ENCODE measurements around the gene CPPED1. TPM values are rescaled to one million over a fixed set of nuclear protein-coding genes. Genes with fewer than 3 reads are reported as not detected.
"Not testable (repeated sequence)": the region's sequence is repeated elsewhere in the genome, so short reads cannot be mapped to it uniquely, and the experiment has no call there.

The CPPED1 gene
- total RNA-seq, 1 donor from 2014 or later: 38.6 TPM

DNA sequence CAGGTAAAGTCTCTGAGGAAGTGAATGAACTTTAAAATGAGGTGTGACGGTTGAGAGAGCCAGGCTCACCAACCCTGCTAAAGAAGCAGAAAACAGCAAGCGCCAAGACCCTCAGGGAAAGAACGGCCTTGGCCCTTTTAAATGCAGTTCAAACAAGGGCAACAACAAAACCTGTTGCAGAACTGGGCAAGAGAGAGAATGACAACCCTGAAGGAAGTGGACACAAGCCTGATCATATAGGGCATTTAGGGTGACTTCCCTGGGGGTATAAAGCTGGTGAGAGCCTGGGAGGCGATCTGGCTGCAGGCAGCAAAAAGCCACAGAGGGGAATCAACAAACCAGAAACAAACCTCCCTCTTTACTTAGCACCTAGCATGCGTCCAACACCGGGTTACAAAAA, 1.0 kb downstream of the CPPED1 start:
- DNase-seq (ENCODE audit: extremely low read depth, low read depth, low spot score): no peak

DNA sequence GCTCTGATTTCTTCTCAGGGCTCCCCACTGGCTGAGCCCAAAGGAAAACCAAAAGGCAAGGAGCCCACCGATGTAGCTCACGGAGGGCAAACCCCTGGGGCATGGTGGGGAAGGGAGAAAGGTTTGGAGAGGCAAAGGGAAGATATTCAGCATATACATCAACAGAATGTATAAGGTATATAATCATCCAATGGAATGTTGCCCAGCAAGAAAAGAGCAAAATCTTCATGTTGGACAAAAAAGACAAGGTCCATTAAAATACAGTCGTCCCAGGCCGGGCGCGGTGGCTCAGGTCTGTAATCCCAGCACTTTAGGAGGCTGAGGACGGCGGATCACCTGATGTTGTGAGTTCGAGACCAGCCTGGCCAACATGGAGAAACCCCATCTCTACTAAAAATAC, 1.6 kb downstream of the CPPED1 start:
- no peak for DNase-seq (ENCODE audit: extremely low read depth, low read depth, low spot score)

DNA sequence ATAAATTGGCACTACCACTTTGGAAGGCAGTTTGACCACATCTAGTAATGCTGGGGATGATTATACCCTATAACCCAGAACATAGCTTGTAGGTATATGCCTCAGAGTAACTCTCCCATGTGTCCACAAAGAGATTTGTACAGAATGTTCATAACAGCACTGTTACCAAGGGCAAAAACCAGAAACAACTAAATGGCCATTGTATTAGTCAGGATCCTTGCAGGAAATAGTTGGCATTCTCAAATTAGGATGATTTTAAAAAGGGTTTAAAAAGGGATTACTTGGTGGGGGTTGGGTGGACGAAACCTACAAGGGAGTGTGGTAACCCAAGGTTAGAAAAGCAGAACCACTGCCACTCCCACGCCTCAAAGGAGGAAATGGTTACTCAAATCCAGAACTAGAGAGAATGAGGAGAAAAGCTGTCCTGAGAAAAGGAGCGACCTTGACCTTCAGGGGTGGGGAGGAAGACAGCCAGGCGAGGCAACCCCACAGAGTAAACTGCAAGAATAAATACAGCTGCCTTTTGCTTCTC, 2.1 kb downstream of the CPPED1 start:
- peak; percentile 89 for DNase-seq (ENCODE audit: extremely low read depth, low read depth, low spot score)

DNA sequence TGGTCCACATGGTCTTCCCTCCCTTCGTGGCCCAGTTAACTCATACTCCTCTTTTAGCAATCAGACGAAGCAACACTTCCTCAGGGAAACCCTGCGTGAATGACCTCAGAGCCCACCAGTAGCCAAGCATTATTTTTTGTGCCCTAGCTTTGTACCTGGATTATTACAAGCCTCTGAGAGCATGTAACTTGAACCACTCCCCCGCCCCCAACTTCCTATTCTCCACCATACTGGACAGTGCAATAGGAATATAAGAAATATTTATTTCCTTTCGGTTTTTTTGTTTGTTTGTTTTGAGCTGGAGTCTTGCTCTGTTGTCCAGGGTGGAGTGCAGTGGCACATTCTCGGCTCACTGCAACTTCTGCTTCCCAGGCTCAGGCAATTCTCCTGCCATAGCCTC, 2.9 kb downstream of the CPPED1 start:
- DNase-seq (ENCODE audit: extremely low read depth, low read depth, low spot score): no peak

DNA sequence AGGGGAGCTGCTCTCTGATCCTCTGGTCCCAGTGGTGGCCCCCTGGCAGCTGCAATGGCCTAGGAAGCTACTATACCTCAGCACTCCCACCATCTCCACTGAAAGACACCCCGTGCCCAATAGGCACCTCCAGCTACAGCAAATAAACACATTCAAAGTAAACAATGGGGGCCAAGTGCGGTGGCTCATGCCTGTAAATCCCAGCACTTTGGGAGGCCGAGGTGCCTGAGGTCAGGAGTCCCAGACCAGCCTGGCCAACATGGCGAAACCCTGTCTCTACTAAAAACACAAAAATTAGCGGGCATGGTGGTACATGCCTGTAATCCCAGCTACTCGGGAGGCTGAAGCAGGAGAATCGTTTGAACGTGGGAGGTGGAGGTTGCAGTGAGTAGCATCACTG, 3.7 kb downstream of the CPPED1 start:
- not testable (repeated sequence) for DNase-seq (ENCODE audit: extremely low read depth, low read depth, low spot score)

DNA sequence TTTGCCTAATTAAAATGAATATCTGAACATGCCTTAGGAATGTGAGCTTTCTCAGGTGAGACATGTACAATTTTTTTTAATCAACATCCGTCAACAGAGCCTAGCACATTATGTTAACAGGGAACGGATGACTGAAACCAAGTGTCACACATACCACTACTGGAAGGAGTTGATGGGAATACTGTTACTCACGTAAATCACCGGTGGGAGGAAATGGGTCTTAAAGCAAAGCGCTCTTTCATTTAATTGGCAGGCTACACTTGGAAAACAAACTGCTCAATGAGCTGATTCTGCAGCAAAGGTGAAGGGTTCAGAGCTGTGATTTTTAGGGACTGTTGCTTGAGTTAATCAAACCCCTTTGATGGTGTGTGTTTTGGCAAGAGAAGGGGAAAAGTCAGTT, 4.8 kb downstream of the CPPED1 start:
- DNase-seq (ENCODE audit: extremely low read depth, low read depth, low spot score): no peak

DNA sequence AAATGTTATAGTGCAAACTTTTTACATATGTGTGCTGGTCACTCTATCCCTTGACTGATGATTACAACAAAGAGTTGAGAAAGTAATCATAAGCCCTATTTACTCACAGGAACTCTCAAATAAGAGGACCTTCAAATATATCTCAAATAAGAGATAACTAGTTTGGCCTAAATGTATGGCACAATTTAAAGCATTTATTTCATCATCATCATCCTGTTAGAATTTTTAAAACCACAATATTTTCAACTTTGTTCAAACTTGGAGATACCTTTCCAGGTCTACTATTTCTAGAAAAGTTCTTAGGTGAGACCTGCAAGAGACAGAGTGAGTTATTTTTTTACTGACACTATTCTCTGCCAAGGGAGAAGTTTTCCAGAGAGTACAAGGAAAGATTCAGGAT, 5.5 kb downstream of the CPPED1 start:
- no peak for DNase-seq (ENCODE audit: extremely low read depth, low read depth, low spot score)

DNA sequence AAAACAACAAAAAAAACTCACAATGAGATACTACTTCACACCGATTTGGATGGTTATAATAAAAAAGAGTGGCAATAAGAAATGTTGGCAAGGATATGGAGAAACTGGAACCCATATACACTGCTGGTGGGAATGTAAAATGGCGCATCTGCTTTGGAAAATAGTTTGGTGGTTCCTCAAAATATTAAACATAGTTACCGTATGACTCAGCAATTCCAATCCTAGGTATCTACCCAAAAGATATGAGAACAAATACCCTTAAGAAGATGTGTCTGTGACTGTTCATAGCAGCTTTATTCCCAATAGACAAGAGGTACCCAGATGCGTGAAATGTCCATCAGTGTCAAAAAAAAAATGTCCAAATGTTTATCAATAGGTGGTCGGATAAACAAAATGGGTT, 7.2 kb downstream of the CPPED1 start:
- no peak for DNase-seq (ENCODE audit: extremely low read depth, low read depth, low spot score)

DNA sequence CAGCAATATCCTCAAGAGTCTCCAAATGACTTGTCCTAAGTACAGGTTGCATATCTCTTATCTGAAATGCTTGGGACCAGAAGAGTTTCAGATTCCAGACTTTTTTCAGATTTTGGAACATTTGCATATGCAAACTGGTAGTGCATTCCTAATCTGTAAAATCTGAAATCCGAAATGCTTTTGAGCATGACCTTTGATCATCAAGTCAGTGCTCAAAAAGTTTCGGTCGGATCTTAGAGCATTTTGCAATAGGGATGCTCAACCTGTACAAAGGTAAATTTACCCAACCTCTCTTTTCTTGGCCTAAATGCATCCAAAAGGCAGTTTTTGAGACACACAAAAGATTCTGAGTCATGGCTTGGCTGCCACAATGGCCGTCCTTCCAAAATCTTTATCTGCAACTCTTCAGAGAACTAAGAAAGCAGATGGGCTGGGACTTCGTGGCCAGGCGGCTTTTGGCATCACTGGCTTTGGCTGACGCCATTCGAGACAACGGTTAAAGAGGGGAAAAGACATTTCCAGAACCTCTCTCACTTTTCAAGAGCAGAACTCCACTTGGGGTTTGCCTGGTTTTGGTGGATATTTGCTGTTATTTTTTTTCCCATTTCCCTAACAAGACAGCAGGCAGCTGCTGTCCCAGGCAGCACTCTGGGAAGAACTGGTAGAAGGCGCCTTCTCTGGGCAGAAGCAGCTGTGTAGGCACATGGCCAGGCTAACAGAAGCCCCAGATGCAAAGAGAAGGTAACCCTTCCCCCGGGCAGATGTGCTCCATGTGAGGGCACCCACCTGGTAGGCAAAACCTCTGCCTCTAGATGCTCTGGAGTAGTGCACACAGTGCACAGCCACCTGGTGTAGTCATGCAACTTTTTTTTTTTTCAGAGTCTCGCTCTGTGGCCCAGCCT, 8.9 kb downstream of the CPPED1 start:
- DNase-seq (ENCODE audit: extremely low read depth, low read depth, low spot score): no peak

DNA sequence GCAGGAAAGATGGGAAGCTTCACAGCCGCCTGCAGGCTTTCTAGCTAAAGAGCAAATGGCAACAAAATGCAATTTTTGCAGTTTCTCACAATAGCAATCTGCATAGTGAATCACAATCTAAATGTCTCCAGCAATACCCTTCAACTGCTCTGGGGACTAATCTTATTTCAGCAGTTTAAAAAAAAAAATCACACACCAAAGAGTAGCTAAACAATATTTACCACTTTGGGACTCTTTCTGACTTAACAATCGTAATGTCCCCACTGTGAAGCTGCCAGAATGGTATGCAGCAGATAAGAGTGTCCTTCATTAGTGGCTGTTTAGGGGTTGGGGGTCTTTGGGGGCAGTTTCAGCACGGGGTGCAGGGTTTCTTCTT, 9.8 kb downstream of the CPPED1 start:
- no peak for DNase-seq (ENCODE audit: extremely low read depth, low read depth, low spot score)

DNA sequence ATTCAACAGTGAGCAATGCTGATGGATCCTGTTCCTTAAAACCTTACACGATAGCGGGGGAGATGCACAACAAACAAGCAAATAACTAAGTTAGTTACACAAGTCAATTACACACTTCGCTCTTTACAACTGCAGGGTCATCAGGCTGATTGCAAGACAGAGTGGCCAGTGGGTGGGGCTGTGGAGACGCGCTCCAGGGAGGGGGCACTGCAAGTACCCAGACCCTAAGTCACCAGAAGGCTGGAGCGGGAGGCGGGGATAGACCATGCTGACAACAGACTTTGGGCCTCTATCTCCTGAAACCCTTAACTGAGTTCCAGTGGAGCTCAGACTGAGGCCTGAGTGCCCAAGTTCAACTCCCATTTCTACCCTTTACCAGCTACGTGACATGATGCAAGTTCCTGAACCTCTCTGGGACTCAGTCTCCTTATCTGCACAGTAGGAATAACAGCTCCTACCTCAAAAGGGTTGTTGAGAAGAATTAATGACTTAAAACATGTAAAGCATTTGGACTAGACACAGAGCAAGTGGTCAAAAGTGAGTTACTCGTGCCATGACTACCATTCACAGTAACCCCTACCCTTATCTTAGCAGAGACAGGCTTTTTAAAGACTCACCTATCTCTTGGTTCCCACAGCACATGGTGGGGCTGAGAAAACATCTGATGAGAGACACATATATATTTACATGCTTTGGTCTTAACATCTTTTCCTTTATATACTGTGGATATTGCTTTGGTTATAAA, 10.4 kb downstream of the CPPED1 start:
- no peak for DNase-seq (ENCODE audit: extremely low read depth, low read depth, low spot score)

DNA sequence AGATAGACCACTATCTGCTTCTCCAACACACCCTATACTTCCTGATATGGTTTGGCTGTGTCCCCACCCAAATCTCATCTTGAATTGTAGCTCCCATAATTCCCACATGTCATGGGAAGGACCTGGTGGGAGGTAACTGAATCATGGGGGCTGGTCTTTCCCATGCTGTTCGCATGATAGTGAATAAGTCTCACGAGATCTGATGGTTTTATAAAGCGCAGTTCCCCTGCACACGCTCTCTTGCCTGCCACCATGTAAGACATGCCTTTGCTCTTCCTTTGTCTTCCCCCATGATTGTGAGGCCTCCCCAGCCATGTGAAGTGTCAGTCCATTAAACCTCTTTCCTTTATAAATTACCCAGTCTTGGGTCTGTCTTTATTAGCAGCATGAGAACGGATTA, 11.2 kb downstream of the CPPED1 start:
- DNase-seq (ENCODE audit: extremely low read depth, low read depth, low spot score): not testable (repeated sequence)

DNA sequence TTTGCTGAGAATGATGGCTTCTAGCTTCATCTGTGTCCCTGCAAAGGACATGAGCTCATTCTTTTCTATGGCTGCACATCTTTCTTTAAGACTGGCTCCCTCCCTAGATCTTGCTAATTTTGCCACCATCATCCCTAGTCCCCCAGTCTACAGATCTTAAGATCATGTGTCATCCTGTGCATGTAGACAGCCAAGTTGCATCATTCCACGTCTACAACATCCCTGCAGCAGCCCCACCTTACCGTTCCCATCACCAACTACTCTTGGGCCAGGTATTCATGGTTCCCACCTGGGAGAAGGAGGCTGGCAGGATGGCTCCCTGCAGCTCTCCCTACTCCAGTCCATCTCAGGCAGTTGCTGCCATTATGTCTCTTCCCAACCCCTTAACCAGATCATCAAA, 12.3 kb downstream of the CPPED1 start:
- DNase-seq (ENCODE audit: extremely low read depth, low read depth, low spot score): no peak

DNA sequence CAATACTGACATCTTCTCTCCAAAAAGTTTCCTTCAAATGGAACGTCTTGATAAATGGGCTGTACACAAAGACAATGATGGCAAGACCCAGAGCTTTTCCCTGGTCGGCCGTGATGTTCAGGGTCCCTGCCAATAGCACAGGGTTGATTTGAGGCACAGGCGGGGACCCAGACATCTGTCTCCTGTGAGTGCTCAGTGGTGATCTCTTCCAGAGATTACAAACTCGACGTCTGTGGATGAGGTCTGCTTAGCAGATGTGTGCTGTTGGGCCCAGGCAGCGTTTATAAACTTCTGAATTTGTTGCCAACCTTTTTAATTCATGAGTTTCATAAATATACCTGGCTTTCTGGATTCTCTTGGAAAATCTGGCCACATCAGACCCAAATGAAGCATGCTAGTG, 14.9 kb downstream of the CPPED1 start:
- no peak for DNase-seq (ENCODE audit: extremely low read depth, low read depth, low spot score)

DNA sequence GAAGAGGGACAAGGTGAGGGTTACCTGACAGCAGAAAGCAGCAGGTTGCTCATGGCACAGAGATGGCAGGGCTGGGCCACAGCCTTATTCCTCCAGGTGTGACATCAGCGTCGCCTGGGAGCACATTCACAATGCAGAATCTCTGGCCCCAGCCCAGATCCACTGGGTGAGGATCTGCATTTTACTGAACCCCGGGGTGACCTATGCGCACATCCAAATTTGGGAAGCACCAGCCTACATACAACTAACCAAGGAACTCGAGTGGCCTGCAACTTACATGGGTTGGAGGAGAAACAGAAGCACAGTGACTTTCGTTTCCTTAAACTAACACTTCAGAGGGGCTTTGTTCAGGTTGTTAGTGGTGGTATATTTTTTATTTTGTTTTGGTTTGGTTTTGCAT, 17.6 kb downstream of the CPPED1 start:
- DNase-seq (ENCODE audit: extremely low read depth, low read depth, low spot score): no peak

DNA sequence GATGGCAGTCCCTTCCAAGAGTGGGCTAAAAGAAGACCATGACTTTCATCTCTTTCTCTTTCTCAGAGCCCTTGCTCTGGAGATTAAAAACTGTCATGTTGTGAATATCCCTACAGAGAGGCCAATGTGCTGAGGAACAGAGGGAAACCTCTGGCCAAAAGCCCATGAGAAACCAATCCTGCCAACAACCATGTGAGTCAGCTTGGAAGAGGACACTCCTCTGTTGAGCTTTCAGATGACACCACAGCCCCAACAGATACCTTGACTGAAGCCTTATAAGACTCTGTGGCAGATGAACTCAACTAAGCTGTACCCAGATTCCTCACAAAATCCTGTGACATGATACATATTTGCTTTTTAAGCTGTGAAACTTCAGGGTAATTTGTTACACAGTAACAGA, 19.6 kb downstream of the CPPED1 start:
- DNase-seq (ENCODE audit: extremely low read depth, low read depth, low spot score): no peak

DNA sequence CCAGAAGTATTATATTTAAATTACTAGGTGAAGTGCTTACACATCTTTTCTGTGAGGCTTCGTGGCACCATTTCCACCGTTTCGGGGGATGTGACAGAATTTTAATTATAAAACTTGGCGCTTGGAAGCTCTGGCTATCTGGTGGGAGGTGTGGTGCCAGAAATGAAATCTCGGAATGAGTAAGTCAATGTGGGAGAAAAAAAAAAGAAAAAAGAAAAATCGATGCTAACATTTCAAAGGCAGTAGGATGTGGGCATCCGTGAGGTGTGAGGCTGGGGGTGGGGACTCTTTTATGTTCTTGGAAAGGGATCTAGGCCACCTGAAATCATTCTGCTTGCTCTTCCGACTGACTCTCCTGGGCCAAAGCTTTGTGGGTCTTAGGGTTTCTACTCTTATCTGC, 21.9 kb downstream of the CPPED1 start:
- no peak for DNase-seq (ENCODE audit: extremely low read depth, low read depth, low spot score)

DNA sequence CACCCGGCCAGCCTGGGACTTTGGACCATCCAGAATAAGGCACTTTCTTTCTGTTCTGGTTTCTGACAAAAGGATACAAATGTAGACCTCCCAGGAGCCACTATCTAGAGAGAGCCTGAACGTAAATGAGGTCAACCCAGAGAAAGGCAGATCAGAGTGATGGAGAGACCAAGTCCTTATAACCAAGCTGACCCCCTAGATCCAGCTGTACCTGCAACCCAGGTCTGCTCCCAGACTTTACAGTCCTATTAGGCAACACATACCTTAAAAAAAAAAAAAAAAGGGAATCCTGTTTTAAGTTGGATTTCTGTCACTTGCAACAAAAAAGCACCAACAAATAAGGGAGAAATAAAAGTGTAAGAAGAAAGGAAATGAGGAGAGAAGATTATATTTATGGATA, 23.2 kb downstream of the CPPED1 start:
- DNase-seq (ENCODE audit: extremely low read depth, low read depth, low spot score): no peak

DNA sequence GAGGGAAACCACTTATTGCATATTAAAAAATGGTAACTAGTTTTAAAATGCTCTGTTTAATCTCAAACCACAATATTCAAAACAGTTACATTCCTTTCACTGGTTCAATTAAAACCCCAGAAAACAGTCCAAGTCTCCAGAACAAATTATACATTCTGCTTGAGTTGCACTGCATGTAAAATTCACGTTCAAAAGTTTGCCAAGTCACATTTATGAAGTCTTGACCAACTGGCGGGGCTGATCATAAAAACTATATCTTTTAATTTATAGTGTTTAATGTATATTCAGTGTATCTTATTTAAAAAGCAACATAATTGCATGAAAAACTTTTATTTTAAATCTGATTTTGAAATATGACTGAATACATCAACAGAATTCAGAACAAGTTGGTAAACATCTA, 25.0 kb downstream of the CPPED1 start:
- no peak for DNase-seq (ENCODE audit: extremely low read depth, low read depth, low spot score)

DNA sequence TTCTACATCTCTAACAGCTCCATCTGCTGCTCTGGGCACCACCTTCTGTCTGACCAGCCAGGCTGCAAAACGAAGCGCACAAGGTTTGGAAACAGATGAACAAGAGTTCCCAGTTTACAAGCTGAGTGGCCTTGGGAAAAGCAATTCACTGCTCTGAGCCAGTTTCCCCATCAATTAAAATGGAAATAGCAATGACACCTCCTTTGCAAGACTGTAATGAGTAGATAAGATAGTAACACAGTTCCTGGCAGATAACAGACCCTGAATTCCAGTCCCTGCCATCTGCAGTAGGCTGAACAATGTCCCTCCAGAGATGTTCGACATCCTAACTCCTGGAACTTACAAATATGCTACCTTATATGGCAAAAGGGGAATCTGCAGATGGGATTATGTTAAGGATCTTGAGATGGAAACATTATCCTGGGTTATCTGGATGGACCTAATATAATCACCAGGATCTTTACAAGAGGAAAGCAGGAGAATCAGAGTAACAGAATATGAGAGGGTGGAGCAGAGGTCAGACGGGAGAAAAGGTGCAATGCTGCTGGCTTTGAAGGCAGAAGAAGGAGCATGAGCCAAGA, 27.9 kb downstream of the CPPED1 start:
- DNase-seq (ENCODE audit: extremely low read depth, low read depth, low spot score): no peak

DNA sequence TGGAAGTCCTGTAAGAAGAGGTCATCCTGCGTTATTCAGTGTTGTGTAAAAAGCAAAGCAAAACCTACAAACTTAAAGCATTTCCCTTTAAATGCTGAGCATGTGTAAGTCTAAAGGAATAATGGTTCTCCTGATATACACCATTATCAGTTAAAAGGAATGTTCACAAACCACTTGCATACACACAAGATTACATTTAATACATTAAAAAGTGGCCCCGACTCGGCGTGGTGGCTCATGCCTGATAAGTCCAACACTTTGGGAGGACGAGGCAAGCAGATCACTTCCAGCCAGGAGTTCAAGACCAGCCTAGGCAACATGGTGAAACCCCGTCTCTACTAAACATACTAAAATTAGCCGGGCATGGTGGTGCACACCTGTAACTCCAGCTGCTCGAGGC, 30.5 kb downstream of the CPPED1 start:
- no peak for DNase-seq (ENCODE audit: extremely low read depth, low read depth, low spot score)

Data from glomerular endothelial cell (primary cell).